HL-60 (cell line): ENCODE measurements around the gene SUPV3L1.

Experiments
- DNase-seq, 2 experiments: peaks; one replicate each; pipeline ENCODE4 v3.0.0-alpha.2; 2010 to 2020; ENCODE audit warnings: low read depth in 1 of 2, low spot score in 1 of 2
- H3K27ac ChIP-seq: fragments of 250-450 bp; sonication (Bioruptor Pico); replicated peaks from 2 replicates; pipeline ENCODE4 v1.5.1; 2020; ENCODE audit warnings: mild to moderate bottlenecking, moderate library complexity
- H3K27me3 ChIP-seq: fragments of 250-450 bp; sonication (Bioruptor Pico); 2 replicates; pipeline ENCODE4 v1.5.1; 2021; ENCODE audit warnings: mild to moderate bottlenecking, moderate library complexity; ENCODE audit not compliant: insufficient read depth, poor library complexity, severe bottlenecking
- H3K4me3 ChIP-seq: replicated peaks from 2 replicates; pipeline ENCODE4 v1.5.1; 2011; ENCODE audit warnings: mild to moderate bottlenecking, control low read depth, low read length; ENCODE audit not compliant: insufficient read depth
- GABPA ChIP-seq: IDR thresholded peaks from 2 replicates; pipeline ENCODE4 v1.6.1; 2012; ENCODE audit warnings: low read depth
- POLR2AphosphoS5 ChIP-seq: IDR thresholded peaks from 2 replicates; pipeline ENCODE4 v1.6.1; 2012; ENCODE audit warnings: low read depth
- SPI1 ChIP-seq: IDR thresholded peaks from 2 replicates; pipeline ENCODE4 v1.6.1; 2012; ENCODE audit warnings: low read depth, mild to moderate bottlenecking, borderline replicate concordance
- TF ChIP-seq, protein P1 (sequence below): IDR thresholded peaks from 2 replicates; pipeline ENCODE4 v1.6.1; 2012; ENCODE audit warnings: low read depth; ENCODE audit not compliant: insufficient replicate concordance
- TF ChIP-seq, protein P2 (sequence below): IDR thresholded peaks from one replicate; pipeline ENCODE4 v1.5.1; 2011; ENCODE audit warnings: low read length, control low read depth, inconsistent platforms; ENCODE audit not compliant: insufficient read depth

SUPV3L1 gene

DNA sequence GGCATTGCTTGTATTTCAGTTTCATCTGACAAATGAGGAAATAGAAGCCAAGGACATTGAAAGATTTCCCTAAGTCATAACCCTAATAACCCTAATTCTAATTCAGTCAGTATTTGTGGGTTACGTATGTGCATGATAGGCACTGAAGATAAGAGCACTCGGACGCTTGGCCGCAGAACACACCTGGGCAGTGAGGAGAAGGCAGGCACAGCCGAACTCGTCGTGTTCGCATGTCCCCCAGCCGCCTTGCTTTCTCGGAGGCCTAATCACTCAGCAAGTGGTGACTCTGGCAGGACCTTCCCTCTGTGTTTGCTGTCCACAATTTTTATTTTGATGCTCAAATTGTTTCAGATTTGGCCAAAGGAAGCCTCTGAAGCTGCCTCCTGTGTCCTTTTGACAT, 63.8 kb downstream of the SUPV3L1 start:
- TF ChIP-seq, protein P1, sequence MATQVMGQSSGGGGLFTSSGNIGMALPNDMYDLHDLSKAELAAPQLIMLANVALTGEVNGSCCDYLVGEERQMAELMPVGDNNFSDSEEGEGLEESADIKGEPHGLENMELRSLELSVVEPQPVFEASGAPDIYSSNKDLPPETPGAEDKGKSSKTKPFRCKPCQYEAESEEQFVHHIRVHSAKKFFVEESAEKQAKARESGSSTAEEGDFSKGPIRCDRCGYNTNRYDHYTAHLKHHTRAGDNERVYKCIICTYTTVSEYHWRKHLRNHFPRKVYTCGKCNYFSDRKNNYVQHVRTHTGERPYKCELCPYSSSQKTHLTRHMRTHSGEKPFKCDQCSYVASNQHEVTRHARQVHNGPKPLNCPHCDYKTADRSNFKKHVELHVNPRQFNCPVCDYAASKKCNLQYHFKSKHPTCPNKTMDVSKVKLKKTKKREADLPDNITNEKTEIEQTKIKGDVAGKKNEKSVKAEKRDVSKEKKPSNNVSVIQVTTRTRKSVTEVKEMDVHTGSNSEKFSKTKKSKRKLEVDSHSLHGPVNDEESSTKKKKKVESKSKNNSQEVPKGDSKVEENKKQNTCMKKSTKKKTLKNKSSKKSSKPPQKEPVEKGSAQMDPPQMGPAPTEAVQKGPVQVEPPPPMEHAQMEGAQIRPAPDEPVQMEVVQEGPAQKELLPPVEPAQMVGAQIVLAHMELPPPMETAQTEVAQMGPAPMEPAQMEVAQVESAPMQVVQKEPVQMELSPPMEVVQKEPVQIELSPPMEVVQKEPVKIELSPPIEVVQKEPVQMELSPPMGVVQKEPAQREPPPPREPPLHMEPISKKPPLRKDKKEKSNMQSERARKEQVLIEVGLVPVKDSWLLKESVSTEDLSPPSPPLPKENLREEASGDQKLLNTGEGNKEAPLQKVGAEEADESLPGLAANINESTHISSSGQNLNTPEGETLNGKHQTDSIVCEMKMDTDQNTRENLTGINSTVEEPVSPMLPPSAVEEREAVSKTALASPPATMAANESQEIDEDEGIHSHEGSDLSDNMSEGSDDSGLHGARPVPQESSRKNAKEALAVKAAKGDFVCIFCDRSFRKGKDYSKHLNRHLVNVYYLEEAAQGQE, result no peak
- no peak for TF ChIP-seq POLR2AphosphoS5
- TF ChIP-seq, protein P2, sequence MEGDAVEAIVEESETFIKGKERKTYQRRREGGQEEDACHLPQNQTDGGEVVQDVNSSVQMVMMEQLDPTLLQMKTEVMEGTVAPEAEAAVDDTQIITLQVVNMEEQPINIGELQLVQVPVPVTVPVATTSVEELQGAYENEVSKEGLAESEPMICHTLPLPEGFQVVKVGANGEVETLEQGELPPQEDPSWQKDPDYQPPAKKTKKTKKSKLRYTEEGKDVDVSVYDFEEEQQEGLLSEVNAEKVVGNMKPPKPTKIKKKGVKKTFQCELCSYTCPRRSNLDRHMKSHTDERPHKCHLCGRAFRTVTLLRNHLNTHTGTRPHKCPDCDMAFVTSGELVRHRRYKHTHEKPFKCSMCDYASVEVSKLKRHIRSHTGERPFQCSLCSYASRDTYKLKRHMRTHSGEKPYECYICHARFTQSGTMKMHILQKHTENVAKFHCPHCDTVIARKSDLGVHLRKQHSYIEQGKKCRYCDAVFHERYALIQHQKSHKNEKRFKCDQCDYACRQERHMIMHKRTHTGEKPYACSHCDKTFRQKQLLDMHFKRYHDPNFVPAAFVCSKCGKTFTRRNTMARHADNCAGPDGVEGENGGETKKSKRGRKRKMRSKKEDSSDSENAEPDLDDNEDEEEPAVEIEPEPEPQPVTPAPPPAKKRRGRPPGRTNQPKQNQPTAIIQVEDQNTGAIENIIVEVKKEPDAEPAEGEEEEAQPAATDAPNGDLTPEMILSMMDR, result no peak
- TF ChIP-seq GABPA, result no peak
- TF ChIP-seq SPI1, result no peak
- H3K27ac ChIP-seq, result no peak overlapping the region

DNA sequence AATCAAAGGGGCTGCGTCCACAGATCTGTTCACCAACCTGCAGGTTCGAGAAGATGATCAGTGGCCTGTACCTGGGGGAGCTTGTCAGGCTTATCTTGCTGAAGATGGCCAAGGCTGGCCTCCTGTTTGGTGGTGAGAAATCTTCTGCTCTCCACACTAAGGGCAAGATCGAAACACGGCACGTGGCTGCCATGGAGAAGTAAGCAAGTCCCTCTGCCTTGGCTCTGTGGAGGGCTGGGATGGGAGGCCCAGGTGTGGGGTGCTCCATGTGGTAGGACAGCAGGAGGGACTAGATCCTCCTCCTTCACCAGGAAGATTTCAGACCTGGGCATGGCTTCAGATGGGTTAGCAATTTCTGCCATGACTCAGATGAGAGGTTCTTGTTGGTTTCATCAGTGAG, 66.0 kb downstream of the SUPV3L1 start:
- no peak for DNase-seq
- Histone ChIP-seq H3K27me3 (no peaks in the 10 kb centered on the region), H3K4me3 (no peak overlapping the region), H3K27ac (no peak overlapping the region)
- TF ChIP-seq GABPA (no peak), POLR2AphosphoS5 (no peak)
- TF ChIP-seq, protein P2, result no peak
- TF ChIP-seq, protein P1, result no peak

More for the DNA sequence above, 63.8 kb downstream of the SUPV3L1 start:
- H3K4me3 ChIP-seq, result no peak overlapping the region
- DNase-seq, result no peak
- no peaks in the 10 kb centered on the region for H3K27me3 ChIP-seq

DNA sequence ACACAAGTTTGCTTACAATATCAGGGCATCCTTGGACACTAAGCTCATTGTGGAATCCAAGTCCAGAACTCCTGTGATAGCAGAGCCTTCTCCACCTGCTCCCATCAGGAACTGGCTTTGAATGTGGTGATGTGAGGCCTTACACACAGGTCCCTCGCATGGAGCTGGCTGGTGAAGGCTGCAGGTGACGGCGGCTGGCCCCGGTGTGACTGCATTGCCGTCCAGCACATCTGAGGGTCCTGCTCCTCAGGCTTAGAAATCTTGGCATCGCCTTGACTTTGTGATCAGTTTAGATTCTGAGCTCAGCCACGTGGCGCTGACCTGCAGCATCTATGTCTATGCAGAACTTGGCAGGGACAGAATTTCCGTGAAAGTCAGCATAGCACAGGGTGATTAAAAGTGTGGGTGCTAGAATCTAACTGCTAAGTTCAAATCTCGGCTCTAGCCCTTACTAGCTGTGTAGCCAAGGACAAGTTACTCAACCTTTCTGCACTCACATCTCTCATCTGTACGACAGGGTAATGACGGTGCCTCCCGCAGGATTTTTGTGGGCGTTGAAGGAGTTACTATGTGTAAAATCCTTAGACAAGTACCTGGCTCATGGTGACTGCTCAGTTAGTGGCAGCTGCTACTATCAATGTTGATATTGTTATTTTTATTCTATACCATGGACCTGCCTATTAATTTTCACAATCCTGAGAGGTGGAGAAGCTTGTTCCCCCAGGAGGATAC, 66.7 kb downstream of the SUPV3L1 start:
- TF ChIP-seq GABPA (no peak), POLR2AphosphoS5 (no peak), SPI1 (no peak)
- TF ChIP-seq, protein P1, result no peak
- TF ChIP-seq, protein P2, result no peak
- DNase-seq, result no peak
- H3K27ac ChIP-seq, result no peak overlapping the region
- no peaks in the 10 kb centered on the region for H3K27me3 ChIP-seq
- H3K4me3 ChIP-seq, result no peak overlapping the region
